Middle frontal gyrus (tissue), 1 donor: ENCODE data around the gene RPL28.

Source experiments
- DNase-seq: peaks from one replicate; pipeline ENCODE4 v3.0.0-alpha.2; 2015; ENCODE audit warnings: low spot score; ENCODE audit errors: extremely low spot score

The RPL28 gene

DNA sequence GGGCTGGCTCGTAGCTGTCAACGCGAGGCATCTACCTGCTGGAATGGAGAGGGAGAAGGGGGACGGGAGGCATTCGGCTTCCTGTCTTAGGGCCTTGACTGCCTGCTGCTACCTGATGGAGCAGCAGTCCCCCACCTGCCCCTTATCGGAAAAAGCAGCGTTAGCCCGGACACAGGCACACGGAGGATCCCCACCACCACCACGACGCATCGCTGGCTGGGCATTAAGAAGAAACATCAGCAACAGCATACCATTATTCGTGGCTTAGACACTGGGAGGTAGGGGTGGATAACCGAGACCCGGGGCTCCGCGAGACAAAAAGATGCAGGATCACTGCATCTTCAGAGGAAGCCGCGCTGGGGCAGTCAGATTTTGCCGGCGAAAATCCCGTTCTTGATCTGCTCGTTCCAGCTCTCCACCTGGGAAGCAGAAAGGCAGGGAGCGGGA, 32.4 kb upstream of the RPL28 start:
- no peak for DNase-seq

DNA sequence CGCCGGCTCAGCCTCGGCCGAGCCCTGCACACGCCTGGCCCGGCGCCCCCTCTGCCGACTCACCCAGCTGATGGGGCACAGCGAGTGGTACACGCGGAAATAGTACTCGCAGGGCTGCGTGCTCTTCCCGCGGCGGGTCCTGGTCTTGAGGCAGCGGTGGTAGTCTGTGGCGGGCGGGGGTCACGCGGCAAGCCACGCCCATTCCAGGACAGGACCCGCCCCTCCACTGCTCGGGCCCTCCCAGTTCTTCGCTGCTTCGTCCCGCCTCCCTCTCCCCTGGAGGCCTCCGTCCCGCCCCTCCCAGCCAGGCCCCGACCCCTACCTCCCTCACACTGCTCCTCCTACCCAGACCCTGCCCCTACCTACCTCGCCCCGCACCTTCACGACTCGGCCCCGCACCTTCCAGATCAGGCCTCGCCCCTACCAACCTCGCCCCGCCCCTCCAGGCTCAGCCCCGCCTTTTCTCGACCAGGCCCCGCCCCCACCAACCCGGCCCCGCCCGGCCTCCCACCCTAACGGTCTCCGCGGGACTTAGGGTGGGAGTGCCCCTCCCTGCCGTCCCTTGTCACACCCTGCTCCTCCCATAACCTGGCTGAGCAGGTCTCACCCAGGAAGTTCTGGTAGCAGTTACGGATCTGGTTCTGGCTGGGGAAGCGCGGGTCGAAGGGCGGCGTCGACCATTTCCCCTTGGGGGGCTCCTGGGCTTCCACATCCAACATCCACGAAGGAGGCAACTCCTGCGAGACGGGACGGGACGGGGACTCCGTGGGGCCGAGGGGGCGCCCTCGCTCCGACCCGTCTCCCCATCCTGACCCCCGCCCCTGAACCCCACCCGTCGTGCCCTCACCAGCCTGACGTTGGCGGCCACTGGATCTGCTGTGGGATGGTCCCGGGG, 31.7 kb upstream of the RPL28 start:
- no peak for DNase-seq

DNA sequence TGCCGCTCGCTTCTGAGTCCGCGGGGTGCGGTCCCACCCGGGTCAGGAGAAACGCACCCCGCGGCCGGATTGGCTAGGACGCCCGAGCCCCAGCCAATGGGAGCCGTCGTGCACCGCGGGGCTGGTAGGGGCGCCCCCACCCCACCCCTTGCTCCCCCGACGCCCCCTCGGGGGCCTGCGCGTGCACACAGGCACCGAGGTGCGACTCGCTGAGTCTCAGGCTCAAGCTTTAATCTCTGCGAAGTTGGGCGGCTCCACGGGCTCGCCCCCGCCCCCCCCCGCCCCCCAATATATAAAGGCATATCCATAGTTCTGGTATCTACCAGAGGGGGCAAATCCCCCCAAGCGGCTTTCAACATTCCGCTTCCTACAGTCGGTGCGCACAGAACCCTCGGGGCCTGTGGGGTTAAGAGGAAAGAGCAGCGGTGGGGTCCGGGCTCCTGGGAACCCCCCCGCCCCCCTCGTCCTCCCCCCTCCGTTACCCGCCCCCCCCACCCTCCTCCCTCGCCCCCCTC, 31.0 kb upstream of the RPL28 start, which contains the start of gene COX6B2:
TSS of gene COX6B2 (minus strand) at position 22 of the 515 bp plus-strand sequence. CDS start 198 bp downstream, outside the sequence.
- DNase-seq, result no peak

DNA sequence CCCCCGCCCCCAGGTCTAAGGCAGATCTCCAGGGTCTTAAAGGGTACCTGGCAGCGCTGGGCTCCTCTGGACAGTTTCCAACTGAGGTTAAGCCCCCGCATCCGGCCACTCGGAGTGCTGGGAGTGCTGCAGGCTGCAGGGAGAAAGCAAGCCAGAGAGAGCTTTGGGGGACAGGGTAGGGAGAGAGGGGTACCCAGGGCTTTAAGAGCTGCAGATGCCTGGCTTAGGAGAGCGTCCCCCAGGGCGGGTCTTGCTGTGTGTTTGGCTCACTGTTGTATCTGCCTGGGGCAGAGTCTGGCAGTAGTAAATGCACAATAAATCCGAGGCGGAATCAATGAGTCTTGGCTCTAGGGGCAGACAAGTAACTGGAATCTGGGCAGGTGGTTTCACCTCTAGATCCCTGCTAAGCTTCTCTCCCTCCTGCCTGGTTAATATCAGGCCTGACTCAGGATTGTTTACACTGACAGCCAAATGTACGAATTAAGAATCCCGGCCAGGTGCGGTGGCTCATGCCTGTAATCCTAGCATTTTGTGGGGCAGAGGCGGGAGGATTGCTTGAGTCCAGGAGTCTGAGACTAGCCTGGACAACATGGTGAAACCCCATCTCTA, 30.4 kb upstream of the RPL28 start:
- DNase-seq, result no peak

DNA sequence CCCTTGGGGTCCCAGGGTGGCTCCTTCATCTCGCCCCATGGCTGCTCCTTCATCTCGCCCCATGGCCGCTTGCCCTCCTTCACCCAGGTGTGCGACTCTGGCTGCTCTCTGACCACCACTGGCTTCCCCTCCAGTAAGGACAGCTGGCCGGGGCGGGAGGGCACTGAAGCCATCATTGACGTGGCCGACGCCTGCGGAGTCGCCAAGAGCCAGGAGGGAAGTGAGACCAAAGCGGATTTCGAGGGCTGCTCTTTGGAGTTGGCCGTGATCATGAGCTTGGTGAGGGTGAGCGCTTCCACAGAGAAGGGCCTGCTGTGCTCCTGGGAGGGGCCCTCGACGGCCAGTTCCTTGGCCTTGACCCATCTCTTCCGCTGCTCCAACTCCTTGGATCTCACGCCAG, 27.2 kb upstream of the RPL28 start:
- no peak for DNase-seq

DNA sequence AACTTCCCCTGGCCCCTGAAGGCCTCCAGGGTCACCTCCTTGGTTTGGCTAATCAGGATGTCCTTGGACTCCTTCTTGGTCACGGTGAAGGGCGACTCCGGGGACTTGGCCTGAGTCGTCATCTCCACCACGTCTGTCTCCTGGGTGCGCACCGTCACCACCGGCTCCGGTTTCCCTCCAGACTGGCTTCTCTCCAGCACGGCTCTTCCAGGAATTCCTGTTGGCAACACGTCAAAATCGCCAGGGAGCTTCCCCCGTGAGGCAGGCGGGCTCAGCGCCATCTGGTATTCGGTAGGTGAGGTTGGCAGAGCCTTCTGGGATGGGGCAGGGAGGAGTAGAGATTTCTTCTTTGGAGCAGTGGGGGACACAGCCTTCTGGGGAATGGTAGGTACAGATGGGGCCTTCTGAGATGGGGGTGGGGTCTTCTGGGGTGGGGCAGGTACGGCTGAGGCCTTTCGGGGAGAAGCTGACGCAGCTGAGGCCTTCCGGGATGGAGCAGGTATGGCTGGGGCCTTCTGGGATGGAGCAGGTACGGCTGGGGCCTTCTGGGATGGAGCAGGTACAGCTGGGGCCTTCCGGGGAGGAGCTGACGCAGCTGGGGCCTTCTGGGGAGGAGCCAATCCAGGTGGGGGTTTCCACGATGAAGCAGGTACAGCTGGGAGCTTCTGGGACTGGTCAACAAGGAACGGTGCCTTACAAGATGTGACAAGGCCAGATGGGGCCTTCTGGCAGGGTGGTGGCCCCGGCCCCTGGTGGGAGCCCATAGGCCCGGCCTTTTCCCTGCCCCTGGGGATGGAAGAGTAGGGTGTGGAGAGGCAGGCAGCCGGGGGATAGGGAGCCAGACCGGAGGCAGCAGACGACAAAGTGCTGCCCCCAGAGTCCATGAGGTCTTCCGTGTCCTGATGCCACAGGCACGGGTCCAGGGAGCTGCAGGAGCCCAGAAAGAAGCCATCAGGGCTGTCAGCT, 26.5 kb upstream of the RPL28 start:
- DNase-seq, result no peak

DNA sequence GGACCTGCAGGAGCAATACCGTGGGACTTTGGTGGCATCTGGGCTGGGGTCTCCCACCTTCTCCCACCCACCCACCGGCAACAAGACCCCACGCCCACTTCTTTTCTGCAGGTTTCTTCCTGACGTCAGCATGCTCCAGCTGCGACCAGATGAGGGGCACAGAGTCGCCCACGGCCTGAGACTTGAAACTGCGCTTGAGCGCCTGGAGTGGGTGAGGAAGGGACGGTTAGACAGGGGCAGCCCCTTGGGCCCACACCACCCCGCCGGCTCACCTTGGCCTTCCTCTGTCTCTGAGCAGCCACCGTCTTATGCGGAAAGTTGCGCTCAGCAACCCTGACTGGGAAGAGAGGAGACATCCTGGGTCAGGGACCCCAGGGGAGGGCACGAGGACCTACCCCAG, 24.8 kb upstream of the RPL28 start:
- no peak for DNase-seq

DNA sequence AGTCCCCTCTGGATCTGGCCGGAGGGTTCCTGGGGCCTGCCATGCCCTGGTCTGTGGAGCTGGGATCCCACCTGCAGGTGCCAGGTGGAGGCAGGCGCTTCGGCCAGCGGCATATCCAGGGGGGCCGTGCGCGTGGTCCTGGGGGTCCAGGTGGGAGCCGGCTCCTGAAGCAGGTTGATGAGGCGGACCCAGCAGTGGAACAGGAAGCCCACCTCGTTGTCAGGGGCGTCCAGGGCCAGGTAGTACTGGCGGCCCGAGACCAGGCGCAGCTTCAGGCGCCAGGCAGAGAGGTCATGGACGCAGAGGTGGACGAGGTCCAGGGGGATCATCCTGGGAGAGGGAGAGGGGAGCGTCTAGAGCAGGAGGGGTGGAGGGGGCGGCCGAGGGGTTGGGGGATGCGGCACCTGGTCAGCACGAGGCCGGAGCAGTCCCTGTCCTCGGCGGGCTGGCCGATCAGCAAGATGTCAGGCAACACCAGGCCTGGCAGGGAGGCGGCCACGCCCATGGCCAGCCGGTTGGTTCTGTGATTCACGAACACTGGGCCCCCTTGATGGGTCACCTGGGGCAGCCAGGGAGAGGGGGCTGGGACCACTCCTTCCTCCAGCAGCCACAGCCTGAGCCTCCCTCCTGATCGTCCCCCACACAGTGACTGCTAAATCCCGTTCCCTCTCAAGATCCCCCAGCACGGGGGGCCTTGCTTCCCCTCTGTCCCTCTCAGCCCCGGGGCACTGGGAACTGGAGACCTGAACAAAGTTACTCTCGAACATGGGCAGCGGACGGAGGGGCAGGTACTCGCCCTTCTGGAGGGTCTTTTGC, 23.4 kb upstream of the RPL28 start:
- no peak for DNase-seq

DNA sequence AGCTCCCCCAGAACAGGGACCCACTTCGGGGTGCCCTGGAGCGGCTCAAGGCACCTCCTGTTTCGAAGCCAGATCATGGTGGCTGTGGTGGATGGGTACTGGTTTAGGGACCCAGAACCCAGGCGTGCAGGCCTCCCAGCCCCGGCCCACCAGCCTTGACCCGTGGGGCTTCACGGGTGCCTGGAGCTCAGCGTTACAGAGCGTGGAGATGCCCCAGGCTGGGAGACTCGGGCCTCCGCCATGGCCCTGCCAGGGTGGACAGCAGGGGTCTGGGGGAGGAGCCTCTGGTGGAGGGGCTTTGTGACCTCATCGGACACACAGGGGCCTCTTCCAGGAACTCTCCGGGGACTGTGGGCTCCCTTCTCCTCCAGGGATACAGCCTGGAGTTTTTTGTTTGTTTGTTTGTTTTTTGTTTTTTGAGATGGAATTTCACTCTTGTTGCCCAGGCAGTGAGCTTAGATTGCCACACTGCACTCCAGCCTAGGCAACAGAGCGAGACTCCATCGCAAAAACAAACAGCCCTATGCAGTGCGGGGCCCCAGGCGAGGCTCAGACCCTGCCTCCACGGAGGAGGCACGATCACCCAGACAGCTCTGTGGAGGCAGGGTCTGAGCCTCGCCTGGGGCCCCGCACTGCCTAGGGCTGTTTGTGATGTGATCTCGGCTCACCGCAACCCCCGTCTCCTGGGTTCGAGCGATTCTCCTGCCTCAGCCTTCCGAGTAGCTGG, 22.6 kb upstream of the RPL28 start, which contains the start of gene GARIN5B:
TSS of gene GARIN5B (minus strand) at position 271 of the 727 bp plus-strand sequence. CDS start at position 77, 194 bp downstream.
- no peak for DNase-seq

DNA sequence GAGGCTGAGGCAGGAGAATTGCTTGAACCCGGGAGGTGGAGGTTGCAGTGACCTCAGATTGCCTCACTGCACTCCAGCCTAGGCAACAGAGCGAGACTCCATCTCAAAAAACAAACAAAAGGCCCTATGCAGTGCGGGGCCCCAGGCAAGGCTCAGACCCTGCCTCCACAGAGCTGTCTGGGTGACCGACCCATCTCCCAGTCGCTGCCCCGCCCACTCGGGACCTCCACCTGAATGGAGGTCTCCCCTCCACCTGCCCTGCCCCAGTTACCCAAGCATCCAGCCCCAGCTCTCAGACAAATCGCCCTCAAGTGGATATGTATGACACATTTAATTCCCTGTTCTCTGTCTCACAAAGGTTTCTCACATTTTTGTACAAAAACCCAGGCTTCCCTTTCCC, 20.5 kb upstream of the RPL28 start:
- no peak for DNase-seq

DNA sequence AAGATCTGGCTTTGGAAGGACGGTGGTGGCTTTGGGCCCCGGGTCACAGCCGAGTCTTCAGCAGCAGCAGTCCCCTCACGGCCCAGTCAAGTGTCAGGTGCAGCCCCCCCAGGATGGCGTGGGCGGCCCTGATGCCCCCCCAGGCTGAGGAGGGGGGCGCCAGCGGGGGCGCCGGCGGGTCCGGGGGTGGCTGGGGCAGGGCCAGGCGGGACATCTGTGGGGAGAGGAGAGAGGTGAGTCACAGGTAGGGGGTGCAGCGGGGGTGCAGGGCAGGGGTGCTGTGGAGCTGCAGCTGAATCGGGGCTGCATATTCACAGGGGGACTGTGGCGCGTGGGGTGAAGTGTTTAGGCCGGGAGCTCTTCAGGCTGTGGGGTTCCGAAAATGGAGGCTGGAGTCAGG, 19.8 kb upstream of the RPL28 start:
- no peak for DNase-seq

DNA sequence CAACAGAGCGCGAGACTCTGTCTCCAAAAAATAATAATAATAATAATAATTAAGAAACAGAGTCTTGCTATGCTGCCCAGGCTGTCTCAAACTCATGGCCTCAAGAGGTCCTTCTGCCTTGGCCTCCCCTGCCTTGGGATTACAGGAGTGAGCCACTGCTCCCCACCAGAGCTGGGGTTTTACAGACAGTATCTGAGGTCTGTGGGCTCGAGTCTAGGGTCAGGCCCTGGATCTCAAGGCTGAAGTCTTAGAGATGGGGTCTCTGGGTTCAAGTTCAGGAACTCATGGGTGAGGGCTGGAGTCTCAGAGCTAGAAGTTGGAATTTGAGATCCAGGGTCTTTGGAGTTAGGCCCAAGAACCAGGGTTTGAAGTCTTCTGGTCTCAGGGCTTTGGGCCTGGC, 18.9 kb upstream of the RPL28 start:
- DNase-seq, result no peak

DNA sequence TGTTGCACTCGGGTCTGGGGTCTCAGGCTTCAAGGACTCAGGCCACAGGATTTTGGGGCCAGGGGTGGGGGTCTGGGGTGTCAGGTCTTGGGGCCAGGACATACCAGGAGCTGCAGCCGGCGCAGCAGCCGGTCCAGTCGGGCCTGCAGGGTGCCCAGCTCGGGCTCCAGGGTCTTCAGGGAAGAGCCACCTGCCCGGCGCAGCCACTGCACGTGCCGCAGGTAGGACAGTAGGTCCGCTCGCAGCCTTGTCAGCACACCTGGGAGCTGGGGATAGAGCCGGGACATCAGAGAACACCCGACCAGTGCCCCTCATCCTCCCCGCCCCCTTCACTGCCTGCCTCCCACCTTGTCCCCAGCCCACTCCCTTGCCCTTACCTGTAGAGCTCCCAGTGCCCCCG, 17.6 kb upstream of the RPL28 start:
- DNase-seq, result no peak

DNA sequence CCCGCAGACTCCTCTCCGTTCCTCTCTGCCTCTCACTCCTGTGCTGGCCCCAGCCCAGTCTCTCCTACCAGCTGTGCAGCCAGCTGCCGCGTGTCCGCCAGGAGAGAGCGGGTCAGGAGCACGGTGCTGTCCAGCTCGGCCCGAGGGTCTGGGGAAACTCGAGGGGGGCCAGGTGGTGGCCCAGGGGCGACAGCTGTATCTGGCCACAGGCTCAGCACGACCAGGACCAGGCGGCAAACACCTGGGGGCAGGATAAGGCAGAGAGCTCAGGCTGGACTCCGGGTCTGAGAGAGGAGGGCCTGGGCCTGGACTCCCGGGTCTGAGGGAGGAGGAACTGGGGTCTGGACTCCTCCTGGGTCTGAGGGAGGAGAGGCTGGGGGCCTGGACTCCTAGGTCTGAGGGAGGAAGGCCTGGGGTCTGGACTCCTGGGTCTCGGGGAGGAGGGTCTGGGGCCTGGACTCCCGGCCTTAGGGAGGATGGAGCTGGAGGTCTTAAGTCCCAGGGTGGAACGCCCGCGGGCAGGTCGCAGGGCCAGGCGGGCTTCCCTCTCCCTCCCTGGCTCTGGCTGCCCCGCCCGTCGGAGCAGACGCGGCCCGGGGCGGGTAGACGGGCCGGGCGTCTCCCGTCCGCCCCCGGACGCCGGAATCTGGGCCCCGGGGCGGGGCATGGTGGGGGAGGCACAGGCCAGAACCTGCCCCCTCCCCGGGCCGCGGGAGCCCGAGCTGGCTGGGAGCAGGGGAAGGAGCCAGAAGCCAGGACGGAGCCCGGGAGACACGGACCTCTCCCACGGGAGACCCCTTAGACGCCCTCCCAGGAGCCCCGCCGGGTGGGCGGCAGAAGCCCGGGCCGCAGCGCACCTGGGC, 16.8 kb upstream of the RPL28 start:
- no peak for DNase-seq

DNA sequence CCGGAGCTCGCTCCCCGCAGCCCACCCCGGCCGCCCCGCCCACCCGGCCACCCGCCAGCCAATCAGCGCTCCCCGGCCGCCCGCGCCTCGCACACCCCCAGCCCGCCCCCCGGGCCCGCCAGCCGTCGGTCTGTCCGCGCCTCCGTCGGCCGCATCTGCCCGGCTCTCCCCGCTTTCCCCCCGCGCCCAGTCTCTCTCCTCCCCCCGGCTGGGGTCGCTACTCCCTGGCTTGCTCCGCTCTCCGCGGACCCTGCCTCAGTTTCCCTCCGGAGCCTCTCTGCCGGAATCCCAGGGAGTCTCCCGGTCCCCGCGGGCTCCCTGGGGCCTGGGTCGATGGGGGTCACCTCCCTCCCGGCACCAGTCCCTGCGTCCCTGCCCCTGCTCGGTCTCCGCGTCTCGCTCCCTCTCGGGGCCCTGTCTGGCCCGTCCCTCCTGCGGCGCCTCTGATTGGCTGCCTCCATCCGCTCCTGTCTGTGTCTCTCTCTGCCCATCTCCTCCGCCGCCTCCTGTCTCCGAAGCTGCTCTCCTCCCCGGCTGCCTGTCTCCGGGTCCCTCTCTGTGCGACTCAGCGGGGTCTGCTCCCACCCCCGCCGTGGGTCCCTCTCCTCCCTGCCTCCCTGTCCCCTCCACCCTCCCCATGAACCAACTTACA, 16.0 kb upstream of the RPL28 start:
- DNase-seq, result no peak

DNA sequence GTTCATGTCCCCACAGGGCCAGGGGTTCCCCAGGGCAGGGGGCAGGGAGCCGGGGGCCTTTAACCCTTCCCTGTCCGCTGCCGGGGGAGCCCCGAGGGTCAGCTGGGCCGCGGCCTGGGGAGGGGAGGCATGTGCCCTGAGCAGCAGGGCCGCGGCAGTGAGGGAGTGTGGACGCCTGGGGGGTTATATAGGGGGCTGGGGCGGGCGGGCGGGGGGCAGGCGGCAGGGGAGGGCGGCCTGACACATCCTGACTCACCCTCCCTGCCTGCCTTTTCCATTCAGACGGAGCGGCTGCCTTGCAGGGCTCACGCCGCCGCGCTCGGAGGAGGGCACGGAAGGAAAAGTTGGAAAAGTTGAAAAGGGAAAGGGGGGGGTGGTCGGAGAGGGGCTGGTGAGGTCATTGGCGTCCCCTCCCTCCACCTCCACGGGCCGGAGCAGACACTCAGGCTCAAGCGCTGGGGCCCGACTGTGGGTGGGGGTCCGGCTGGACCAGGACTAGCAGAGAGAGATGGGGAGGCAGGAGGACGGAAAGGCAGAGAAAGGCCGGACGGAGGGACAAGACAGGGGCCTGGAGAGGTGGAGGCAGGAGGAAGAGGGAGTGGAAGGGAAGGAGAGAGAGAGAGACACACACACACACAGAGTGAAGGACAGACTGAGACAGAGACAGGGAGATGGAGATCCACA, 15.3 kb upstream of the RPL28 start, which contains the start of gene IL11:
TSS of gene IL11 (minus strand) at position 159 of the 684 bp plus-strand sequence. CDS start at position 6, 153 bp downstream.
- no peak for DNase-seq

DNA sequence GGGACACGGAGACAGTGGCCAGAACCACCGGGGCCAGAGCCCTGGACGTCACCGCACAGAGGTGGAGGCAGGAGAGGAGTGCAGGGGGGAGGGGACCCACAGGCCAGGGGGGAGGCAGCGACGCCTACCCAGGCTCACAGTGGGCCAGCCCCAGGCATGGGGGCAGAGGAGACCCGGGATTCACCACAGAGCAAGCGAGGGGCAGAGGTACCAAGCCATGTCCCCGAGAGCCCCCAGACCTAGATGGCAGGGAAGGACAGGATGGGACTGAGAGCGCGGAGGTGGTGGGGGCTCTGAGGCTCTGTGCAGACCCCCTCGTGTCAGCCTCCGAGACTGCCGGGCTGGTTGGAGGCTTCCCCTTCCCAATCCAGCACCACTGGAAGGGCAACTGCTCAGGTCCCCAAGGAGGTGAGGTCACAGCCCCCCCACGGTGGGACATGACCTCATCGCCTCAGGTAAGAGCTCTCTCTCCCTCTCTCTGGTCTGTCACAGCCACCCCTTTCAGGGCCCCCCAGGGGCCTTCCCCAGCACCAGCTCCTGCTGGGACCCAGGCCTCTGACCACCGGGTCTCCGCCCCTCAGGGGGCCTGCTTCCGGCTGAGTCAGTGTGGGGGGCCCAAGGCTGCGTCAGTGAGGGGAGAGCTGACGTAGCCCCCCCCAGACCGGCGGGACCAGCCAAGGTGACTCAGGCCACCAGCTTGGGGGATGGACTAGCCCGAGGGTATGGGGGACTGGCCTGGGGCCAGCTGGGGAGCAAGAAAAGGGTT, 13.2 kb upstream of the RPL28 start:
- DNase-seq, result no peak
